HUES64 (cell line): ENCODE results near the gene COL15A1.

ENCODE experiments used
- H3K27ac ChIP-seq: 2 replicates; pipeline ENCODE4 v1.7.0; 2013; ENCODE audit warnings: low read depth, low read length, inconsistent platforms
- H3K27me3 ChIP-seq: 2 replicates; pipeline ENCODE4 v1.6.1; 2013; ENCODE audit warnings: mild to moderate bottlenecking, low read length; ENCODE audit not compliant: insufficient read depth
- H3K36me3 ChIP-seq: 2 replicates; pipeline ENCODE4 v1.6.1; 2013; ENCODE audit warnings: mild to moderate bottlenecking, low read length; ENCODE audit not compliant: insufficient read depth
- H3K4me1 ChIP-seq: 2 replicates; pipeline ENCODE4 v1.6.1; 2013; ENCODE audit warnings: mild to moderate bottlenecking, low read length, moderate library complexity; ENCODE audit not compliant: insufficient read depth
- H3K4me3 ChIP-seq: 2 replicates; pipeline ENCODE4 v1.5.1; 2013; ENCODE audit warnings: mild to moderate bottlenecking, low read length, moderate library complexity
- H3K9ac ChIP-seq: 2 replicates; pipeline ENCODE4 v1.6.1; 2013; ENCODE audit warnings: mild to moderate bottlenecking, low read depth, low read length
- H3K9me3 ChIP-seq: 2 replicates; pipeline ENCODE4 v1.6.1; 2013; ENCODE audit warnings: low read depth, low read length; ENCODE audit not compliant: insufficient read depth
- WGBS: fragments of 150-250, 120-280 bp; methylation state at CpG from one replicate; pipeline ENCODE4 v1.1.7; 2013; ENCODE audit warnings: missing lambda C conversion rate; 5-methylcytosine and 5-hydroxymethylcytosine counted together

The COL15A1 gene

DNA sequence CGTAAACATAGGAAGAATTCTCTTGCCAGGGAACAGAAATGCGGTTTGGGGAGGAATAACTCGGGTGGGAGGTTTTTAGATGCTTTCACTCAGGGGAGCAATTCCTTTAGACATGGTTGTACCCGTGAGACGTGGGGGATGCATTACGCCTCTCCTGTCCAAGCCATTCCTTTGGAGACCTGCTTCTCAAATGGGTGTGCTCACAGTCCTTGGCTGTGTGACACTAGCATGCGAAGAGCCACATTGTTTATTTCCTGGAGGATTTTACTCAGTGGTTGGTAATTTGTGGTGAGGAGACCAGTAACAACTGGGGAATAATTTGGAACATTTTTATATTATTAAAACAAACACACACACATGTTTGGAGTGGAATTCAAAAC, 18.5 kb downstream of the COL15A1 start:
- WGBS, result 92% methylated on average over 7 of the region's 7 CpGs
- no peaks in the 10 kb centered on the region for H3K36me3 ChIP-seq
- H3K9ac ChIP-seq, result no peak overlapping the region
- no peak overlapping the region for H3K4me3 ChIP-seq
- no peak overlapping the region for H3K27ac ChIP-seq
- H3K9me3 ChIP-seq, result no peaks in the 10 kb centered on the region
- no peaks in the 10 kb centered on the region for H3K27me3 ChIP-seq
- peaks cover 8% of the 10 kb centered on the region; the same call in 1 of the 2 replicates for H3K4me1 ChIP-seq

DNA sequence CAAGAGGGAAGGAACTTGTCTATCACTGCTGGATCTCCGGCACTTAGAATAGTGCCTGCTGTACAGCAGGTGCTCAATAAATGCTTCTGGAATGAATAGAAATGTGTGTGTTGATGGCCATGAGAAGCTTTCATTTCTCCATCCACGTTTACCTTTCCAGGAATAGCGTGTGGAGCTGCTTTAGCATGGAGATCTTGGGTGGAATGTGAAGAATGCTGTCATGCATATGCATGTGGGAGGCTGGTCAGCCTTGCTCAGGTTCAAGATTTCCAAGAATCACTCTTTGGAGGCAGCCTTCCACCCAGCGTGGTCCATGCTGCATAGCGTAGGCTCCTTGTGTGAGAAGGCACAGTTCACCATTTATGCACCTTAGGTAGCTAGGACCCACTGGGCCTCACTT, 19.2 kb downstream of the COL15A1 start:
- WGBS, result 62% methylated on average over 5 of the region's 5 CpGs

DNA sequence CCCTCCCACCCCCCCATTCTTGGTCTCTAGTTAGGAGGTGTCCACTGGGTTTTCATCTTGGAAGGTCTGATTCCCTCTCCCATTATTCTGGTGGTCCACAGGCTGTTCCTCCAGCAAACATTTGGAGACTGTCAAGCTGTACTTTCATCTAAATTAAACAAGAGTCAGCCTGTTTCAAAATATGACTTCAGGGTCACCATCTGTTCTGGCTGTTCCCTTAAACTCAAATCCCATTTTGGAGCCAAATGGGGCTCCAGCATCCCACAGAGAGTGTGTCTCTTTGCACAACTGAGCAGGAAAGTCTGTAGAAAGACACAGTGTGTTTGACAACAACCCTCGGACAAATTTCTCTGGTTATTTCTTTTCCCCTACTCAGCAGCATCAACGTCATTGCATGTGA, 20.5 kb downstream of the COL15A1 start:
- no peak overlapping the region for H3K4me3 ChIP-seq
- H3K36me3 ChIP-seq, result no peaks in the 10 kb centered on the region
- H3K9me3 ChIP-seq, result no peaks in the 10 kb centered on the region
- 90% methylated on average over 2 of the region's 2 CpGs for WGBS
- no peaks in the 10 kb centered on the region for H3K27me3 ChIP-seq
- H3K4me1 ChIP-seq, result peaks cover 8% of the 10 kb centered on the region; the same call in 1 of the 2 replicates
- H3K27ac ChIP-seq, result no peak overlapping the region
- H3K9ac ChIP-seq, result no peak overlapping the region

More for the DNA sequence above, 19.2 kb downstream of the COL15A1 start:
- H3K9me3 ChIP-seq, result no peaks in the 10 kb centered on the region
- H3K4me1 ChIP-seq, result peaks cover 8% of the 10 kb centered on the region; the same call in 1 of the 2 replicates
- no peak overlapping the region for H3K27ac ChIP-seq
- H3K27me3 ChIP-seq, result no peaks in the 10 kb centered on the region
- no peak overlapping the region for H3K9ac ChIP-seq
- H3K4me3 ChIP-seq, result no peak overlapping the region
- H3K36me3 ChIP-seq, result no peaks in the 10 kb centered on the region

DNA sequence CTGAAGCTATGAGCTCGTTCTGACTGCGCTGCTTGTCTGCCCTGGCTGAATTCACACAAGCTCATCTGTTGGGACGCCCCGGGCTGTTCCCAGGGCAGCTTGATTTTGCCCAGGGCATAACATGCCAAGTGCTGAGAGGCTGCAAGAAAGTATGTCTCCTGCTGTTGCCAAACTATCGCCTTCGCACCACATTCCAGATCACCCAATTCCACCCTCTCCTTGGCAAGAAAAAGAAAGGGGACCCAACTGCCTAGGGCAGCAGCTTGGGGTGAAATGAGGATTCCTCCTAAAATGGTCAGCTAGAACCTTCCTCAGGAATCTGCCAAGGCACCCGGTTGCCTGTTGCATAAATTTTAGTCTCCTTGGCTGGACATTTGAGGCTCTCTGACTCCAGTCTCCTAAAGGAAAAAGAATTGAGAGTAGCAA, 21.2 kb downstream of the COL15A1 start:
- no peak overlapping the region for H3K27ac ChIP-seq
- no peaks in the 10 kb centered on the region for H3K36me3 ChIP-seq
- WGBS, result 93% methylated on average over 7 of the region's 7 CpGs
- H3K9me3 ChIP-seq, result no peaks in the 10 kb centered on the region
- no peaks in the 10 kb centered on the region for H3K27me3 ChIP-seq
- H3K4me1 ChIP-seq, result peaks cover 10% of the 10 kb centered on the region; the same call in 1 of the 2 replicates
- H3K9ac ChIP-seq, result no peak overlapping the region
- H3K4me3 ChIP-seq, result no peak overlapping the region

DNA sequence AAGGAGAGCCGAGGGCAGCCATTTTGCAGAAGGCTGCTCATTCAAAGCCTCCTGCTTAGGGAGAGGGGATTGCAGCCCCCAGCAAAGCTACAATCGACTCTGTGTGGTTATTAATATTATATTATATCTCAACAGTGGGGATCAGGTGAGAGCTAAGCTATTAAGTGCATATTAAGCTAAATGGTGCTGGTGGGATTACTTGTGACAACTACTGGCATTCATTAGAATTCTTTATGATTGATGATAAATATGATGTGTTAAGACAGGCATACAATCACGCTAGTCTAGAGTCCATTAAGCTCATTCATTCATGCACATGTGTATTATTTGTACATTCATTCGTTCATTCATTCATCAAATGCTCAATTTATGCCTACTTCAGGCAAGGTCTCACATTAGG, 23.0 kb downstream of the COL15A1 start:
- Histone ChIP-seq H3K27ac (no peak overlapping the region), H3K4me3 (no peak overlapping the region), H3K27me3 (no peaks in the 10 kb centered on the region), H3K36me3 (no peaks in the 10 kb centered on the region), H3K4me1 (peaks cover 19% of the 10 kb centered on the region), H3K9me3 (no peaks in the 10 kb centered on the region), H3K9ac (no peak overlapping the region)
- WGBS, result 93% methylated on average over 2 of the region's 4 CpGs

DNA sequence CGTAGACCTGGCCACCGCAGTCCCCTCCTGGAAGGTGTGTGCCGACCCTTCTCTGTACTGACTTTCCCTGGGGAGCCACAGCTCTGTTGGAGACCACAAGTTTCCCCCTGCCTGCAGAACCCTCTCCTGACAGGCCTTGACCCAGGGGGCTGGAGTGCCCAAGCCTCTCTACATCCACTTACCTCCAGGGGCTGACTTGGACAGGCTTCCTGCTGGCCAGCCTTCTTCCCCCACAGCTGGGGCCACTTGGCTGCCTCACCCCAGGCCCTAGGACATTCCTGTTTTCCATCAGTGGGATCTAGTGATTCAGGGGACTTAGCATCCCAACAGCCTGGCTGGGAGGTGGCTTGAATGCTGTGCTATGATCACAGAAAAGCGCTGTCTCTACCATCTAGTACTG, 23.6 kb downstream of the COL15A1 start:
- 93% methylated on average over 4 of the region's 4 CpGs for WGBS
- H3K27ac ChIP-seq, result no peak overlapping the region
- H3K9ac ChIP-seq, result no peak overlapping the region

DNA sequence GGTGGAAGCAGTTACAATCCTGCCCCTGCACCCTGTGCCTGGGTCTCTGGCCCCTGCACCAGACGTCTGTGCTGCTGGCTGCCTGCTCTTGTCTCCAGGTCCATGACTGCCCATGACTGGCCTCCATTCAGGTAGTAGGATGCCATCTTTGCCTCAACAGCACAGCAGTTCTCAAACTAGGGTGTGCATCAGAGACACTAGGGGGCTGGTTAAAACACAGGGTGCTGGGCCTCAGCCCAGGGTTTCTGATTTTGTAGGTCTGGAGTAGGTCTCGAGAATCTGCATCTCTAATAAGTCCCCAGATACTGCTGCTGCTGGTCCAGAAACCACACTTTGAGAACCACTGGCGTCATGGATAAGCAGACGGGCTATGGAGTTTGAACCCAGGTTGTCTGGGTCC, 24.0 kb downstream of the COL15A1 start:
- H3K36me3 ChIP-seq, result no peaks in the 10 kb centered on the region
- WGBS, result 95% methylated on average over 4 of the region's 4 CpGs
- no peak overlapping the region for H3K9ac ChIP-seq
- no peak overlapping the region for H3K4me3 ChIP-seq
- H3K4me1 ChIP-seq, result peaks cover 18% of the 10 kb centered on the region
- no peaks in the 10 kb centered on the region for H3K27me3 ChIP-seq
- no peaks in the 10 kb centered on the region for H3K9me3 ChIP-seq
- H3K27ac ChIP-seq, result no peak overlapping the region

More for the DNA sequence above, 23.6 kb downstream of the COL15A1 start:
- Histone ChIP-seq H3K4me1 (peaks cover 22% of the 10 kb centered on the region), H3K9me3 (no peaks in the 10 kb centered on the region), H3K4me3 (no peak overlapping the region), H3K27me3 (no peaks in the 10 kb centered on the region), H3K36me3 (no peaks in the 10 kb centered on the region)

DNA sequence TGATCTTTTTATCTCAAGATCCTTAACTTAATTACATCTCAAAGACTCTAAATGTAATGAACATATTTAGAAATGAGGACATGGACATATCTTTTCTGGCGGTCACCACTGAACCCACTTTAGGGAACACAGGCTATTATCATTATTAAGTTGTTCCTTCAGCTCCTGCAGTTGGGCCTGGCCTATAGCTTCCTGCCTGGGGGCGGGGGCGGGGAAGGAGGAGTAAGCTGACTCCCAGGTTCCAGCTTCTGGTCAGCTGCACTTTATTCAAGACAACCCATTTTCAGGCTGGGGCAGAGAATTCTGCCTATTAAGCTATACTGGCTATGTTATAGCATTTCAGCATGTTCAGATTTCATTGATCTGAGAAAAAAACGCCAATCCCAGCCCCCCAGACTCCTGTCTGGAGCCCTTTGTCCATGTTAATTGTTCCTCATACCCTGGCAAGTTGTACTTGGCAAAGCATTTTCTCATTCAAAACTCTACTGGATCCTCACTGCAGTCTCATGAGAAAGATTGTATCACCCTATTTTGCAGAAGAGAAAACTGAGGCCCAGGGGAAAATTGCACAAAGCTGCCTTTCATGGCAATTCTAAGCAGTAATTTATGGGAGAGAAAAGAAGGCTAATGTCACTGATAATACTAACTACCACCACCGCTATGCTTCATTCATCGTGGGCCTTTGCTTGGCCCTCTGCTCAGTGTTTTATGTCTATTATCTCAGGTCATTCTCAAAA, 25.1 kb downstream of the COL15A1 start:
- 82% methylated on average over 6 of the region's 6 CpGs for WGBS
- H3K9me3 ChIP-seq, result no peaks in the 10 kb centered on the region

DNA sequence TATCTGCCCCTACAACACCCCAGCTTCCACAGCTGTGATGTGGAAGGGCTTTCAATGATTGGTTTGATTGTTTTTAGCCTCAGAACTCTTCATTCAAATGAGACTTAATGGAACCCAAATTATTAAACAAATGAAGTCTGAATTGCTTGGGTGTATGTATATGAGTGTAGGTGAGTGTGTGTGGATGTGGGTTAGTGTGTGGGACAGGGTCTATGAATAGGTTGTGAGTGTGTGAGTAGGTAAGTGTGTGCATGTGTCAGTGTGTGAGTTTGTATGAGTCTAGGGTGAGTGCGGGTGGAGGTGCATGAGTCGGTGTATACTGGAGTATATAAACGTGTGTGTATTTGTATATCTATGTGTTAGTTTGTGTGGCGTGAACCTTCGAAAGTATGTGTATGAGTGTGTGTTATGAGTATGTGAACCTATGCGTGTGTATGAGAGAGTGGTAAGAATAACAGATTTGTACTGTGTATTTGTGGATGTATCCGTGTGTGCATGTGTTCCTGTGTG, 26.9 kb downstream of the COL15A1 start:
- no peak overlapping the region for H3K27ac ChIP-seq
- no peak overlapping the region for H3K9ac ChIP-seq

More for the DNA sequence above, 25.1 kb downstream of the COL15A1 start:
- Histone ChIP-seq H3K27me3 (peaks cover 9% of the 10 kb centered on the region; the same call in 1 of the 2 replicates), H3K36me3 (no peaks in the 10 kb centered on the region), H3K4me1 (peaks cover 14% of the 10 kb centered on the region; the same call in 1 of the 2 replicates), H3K27ac (no peak overlapping the region), H3K4me3 (no peak overlapping the region), H3K9ac (no peak overlapping the region)

DNA sequence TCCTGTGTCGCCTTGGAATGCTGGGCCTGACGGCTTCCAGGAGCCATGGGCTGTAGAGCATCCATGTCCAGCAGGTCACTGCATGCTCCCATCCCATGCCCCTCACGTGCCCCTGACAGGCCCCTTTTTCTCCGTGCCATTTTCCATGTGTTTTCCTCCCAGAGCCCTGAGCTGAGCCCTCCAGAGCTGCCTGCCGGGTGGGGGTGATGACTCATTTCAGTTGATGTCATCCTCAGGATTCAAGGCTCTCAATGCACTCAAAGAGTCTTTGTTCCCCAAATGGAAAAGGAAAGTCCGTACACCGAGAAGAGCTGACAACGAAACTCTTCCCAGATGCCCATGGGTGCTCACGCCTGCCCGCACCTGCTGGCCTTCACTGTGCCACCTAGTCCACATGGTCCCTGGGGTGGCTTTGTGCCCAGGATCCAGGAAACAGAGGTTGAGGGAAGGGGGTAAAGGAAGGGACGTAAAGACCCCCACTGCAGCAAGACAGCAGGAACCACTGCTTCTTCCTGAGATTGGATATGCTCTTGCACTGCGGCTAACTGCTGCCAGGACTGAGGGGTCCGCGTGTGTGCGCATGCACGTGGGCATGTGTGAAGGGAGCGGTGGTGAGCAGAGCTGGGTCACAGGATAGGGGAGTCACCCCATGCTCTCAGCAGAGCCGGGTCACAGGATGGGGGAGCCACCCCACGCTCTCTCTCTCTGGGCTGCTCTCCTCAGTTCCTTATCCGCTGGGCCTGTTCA, 27.6 kb downstream of the COL15A1 start:
- no peaks in the 10 kb centered on the region for H3K9me3 ChIP-seq
- peaks cover 34% of the 10 kb centered on the region for H3K27me3 ChIP-seq
- 71% methylated on average over 20 of the region's 20 CpGs for WGBS
- peak overlapping the region; percentile 53; the same call in 1 of the 2 replicates for H3K9ac ChIP-seq
- H3K27ac ChIP-seq, result peak overlapping the region; percentile 12; the same call in 1 of the 2 replicates
- H3K4me3 ChIP-seq, result no peak overlapping the region
- H3K4me1 ChIP-seq, result peaks cover 14% of the 10 kb centered on the region; the same call in 1 of the 2 replicates
- H3K36me3 ChIP-seq, result no peaks in the 10 kb centered on the region

More for the DNA sequence above, 26.9 kb downstream of the COL15A1 start:
- H3K36me3 ChIP-seq, result no peaks in the 10 kb centered on the region
- no peak overlapping the region for H3K4me3 ChIP-seq
- WGBS, result 92% methylated on average over 7 of the region's 7 CpGs
- peaks cover 26% of the 10 kb centered on the region for H3K27me3 ChIP-seq
- peaks cover 14% of the 10 kb centered on the region; the same call in 1 of the 2 replicates for H3K4me1 ChIP-seq
- H3K9me3 ChIP-seq, result no peaks in the 10 kb centered on the region

DNA sequence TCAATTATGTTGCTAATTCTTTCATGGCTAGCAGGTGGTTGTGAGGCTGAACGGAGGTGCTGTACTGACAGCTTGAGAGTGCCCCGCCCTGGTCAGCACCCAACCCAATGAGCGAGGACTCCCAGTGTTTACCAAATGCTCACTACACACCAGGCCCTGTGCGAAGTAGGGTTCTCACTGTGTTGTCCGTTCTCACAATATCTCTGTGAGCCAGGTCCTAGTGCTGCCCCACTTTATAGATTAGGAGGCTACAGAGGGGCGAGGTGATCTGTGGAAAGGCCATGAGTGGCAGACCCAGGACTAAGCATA, 28.2 kb downstream of the COL15A1 start:
- 82% methylated on average over 6 of the region's 6 CpGs for WGBS
- Histone ChIP-seq H3K27ac (no peak overlapping the region), H3K9me3 (no peaks in the 10 kb centered on the region), H3K9ac (no peak overlapping the region), H3K4me3 (no peak overlapping the region), H3K36me3 (no peaks in the 10 kb centered on the region), H3K27me3 (peaks cover 39% of the 10 kb centered on the region), H3K4me1 (peaks cover 14% of the 10 kb centered on the region; the same call in 1 of the 2 replicates)
